ENCODE results near the gene MBOAT2. TPM values are rescaled to one million over a fixed set of nuclear protein-coding genes. Genes with fewer than 3 reads are reported as not detected.

The MBOAT2 gene
- total RNA-seq, 2 donors from 2014 or later: 34.3 to 51.1 TPM

DNA sequence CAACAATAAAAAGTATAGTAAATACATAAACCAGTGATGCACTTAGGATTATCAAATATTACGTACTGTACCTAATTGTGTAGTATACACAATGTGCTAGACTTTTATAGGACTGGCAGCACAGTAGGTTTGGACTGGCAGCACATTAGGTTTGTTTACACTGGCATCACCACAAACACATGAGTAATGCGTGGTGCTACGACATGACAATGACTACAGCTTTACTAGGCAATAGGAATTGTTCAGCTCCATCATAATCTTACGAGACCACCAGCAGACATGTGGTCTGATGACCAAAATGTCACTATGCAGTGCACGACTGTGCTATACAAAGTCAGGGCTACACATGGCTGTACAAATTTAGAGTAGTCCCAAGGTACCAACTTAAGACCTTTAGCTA lies 2.3 kb downstream of the MBOAT2 start:
- H3K36me3 ChIP-seq: no peaks in the 10 kb centered on the region
- H3K27ac ChIP-seq: peak overlapping the region; percentile 5
- peak; percentile 49 for DNase-seq
- H3K9me3 ChIP-seq: no peaks in the 10 kb centered on the region
- H3K4me1 ChIP-seq: no peaks in the 10 kb centered on the region
- no peak overlapping the region for H3K4me3 ChIP-seq
- peak overlapping the region in 1 of 2 donors; percentile 4 for H3K9ac ChIP-seq (ENCODE audit: low read depth in 2 of 2, low read length in 2 of 2)
- TF ChIP-seq, protein P1, sequence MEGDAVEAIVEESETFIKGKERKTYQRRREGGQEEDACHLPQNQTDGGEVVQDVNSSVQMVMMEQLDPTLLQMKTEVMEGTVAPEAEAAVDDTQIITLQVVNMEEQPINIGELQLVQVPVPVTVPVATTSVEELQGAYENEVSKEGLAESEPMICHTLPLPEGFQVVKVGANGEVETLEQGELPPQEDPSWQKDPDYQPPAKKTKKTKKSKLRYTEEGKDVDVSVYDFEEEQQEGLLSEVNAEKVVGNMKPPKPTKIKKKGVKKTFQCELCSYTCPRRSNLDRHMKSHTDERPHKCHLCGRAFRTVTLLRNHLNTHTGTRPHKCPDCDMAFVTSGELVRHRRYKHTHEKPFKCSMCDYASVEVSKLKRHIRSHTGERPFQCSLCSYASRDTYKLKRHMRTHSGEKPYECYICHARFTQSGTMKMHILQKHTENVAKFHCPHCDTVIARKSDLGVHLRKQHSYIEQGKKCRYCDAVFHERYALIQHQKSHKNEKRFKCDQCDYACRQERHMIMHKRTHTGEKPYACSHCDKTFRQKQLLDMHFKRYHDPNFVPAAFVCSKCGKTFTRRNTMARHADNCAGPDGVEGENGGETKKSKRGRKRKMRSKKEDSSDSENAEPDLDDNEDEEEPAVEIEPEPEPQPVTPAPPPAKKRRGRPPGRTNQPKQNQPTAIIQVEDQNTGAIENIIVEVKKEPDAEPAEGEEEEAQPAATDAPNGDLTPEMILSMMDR (IDR thresholded peaks at IDR 0.05): no peak
- intact Hi-C loops (cut with DNase I): no loop called here
- no peaks in the 10 kb centered on the region for H3K27me3 ChIP-seq

DNA sequence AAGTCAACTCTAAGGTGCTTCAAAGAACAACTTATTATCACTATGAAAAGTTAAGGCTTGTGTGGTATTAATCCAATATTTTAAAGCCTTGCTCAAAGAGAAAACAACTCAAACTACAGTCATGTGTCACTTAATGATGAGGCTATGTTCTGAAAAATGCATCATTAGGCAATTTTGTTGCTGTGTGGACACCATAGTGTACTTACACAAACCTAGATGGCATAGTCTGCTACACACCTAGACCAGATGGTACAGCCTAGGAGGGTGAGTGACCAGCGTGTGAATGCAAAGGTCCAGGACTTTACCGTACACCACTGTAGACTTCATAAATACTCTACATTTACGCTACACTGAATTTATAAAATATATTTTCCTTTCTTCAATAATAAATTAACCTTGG lies 3.0 kb downstream of the MBOAT2 start:
- no peak for DNase-seq
- TF ChIP-seq, protein P1 (IDR thresholded peaks at IDR 0.05): no peak
- H3K9ac ChIP-seq (ENCODE audit: low read depth in 2 of 2, low read length in 2 of 2): no peak overlapping the region
- H3K4me1 ChIP-seq: no peaks in the 10 kb centered on the region
- no peaks in the 10 kb centered on the region for H3K9me3 ChIP-seq
- intact Hi-C loops (cut with DNase I): no loop called here
- no peaks in the 10 kb centered on the region for H3K27me3 ChIP-seq
- no peak overlapping the region for H3K4me3 ChIP-seq
- no peaks in the 10 kb centered on the region for H3K36me3 ChIP-seq
- no peak overlapping the region for H3K27ac ChIP-seq

DNA sequence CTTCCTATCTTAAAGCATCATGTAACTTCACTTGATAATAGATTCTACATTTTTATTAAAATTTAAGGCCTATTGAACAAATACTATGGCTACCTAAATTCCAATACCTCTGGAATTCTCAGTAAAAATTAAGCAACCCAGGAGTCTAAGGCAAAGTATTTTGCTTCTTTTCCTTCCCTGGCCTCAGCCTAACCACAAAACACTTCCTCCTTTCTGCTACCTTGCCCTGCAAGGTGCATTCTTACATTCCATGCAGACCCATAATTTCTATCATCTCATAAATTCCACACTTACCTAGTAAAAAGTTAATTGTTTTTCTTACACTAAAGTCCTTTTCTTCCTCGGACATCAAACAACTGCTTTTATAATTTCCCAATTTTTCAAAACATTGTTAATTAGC lies 3.7 kb downstream of the MBOAT2 start:
- DNase-seq: no peak
- no peaks in the 10 kb centered on the region for H3K4me1 ChIP-seq
- no peak overlapping the region for H3K27ac ChIP-seq
- H3K4me3 ChIP-seq: no peak overlapping the region
- H3K9me3 ChIP-seq: no peaks in the 10 kb centered on the region
- TF ChIP-seq, protein P1 (IDR thresholded peaks at IDR 0.05): no peak
- H3K27me3 ChIP-seq: no peaks in the 10 kb centered on the region
- intact Hi-C loops (cut with DNase I): loop anchor here (10.0 kb wide), 1 partner anchor 115 kb away; no protein-coding TSS in a partner anchor
- H3K9ac ChIP-seq (ENCODE audit: low read depth in 2 of 2, low read length in 2 of 2): no peak overlapping the region
- no peaks in the 10 kb centered on the region for H3K36me3 ChIP-seq

DNA sequence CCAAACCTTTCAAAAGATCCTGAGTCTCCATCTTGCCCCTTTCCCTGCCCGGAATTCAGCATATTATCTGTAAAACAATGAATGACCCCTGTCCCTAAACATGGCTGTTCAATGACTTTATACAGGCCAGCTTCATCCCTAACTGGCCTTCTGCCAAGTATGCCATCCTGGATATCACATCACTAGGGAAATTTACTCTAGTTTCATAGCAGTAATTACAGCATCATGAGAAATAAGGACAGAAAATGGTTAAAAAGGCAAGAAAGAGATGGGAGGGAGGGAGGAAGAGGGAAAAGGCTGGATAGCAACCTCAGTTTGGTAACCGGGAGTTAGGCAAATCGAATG lies 4.4 kb downstream of the MBOAT2 start:
- TF ChIP-seq, protein P1 (IDR thresholded peaks at IDR 0.05): no peak
- Histone ChIP-seq H3K36me3 (no peaks in the 10 kb centered on the region), H3K27ac (no peak overlapping the region)

DNA sequence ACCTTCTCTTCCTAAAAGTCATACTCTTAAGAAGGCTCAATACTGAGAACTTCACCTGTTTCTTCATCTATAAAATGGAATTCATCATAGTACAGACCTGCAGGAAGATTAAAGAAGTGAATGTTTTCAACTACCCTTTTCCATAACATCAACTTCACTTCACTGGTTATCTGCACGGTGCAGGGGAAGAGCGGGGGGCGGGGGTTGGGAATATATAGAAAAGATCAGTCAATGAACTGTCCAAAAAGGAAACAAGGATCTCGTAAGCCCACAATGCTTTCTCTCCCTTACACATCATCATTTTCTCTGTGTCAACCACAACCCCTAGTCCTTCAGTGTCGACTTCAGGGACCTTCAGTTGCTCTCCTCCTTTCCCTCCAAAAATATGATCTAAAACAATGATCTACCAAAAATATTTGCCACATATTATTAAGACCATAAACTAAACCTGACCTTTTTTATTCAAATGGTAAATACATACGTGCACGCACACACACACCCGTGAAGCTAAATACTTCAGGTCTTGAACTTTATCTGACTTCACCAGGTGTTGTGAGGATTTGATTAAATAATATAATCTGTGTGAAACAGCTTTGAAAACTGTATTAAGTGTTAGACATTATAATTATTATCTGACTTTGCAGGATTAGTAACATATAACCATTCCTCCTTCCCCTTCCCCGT lies 4.9 kb downstream of the MBOAT2 start:
- TF ChIP-seq, protein P1 (IDR thresholded peaks at IDR 0.05): no peak
- H3K4me3 ChIP-seq: no peak overlapping the region
- H3K9me3 ChIP-seq: no peaks in the 10 kb centered on the region
- H3K27ac ChIP-seq: no peak overlapping the region
- intact Hi-C loops (cut with DNase I): loop anchor here (10.0 kb wide), 1 partner anchor 114 kb away; no protein-coding TSS in a partner anchor
- H3K9ac ChIP-seq (ENCODE audit: low read depth in 2 of 2, low read length in 2 of 2): no peak overlapping the region
- no peaks in the 10 kb centered on the region for H3K4me1 ChIP-seq
- no peaks in the 10 kb centered on the region for H3K27me3 ChIP-seq
- DNase-seq: no peak
- H3K36me3 ChIP-seq: no peaks in the 10 kb centered on the region

More for the DNA sequence above, 4.4 kb downstream of the MBOAT2 start:
- Histone ChIP-seq H3K9ac (ENCODE audit: low read depth in 2 of 2, low read length in 2 of 2) (no peak overlapping the region), H3K9me3 (no peaks in the 10 kb centered on the region), H3K27me3 (no peaks in the 10 kb centered on the region), H3K4me1 (no peaks in the 10 kb centered on the region), H3K4me3 (no peak overlapping the region)
- intact Hi-C loops (cut with DNase I): loop anchor here (10.0 kb wide), 1 partner anchor 114 kb away; no protein-coding TSS in a partner anchor
- DNase-seq: no peak

Measured in colonic mucosa (tissue), 4 donors.